ENCODE data around the gene RBM12. TPM values are rescaled to one million over a fixed set of nuclear protein-coding genes. Genes with fewer than 3 reads are reported as not detected.
A peak's percentile ranks its signal among the peaks of the same experiment; 100 is the strongest.

Gene RBM12
- total RNA-seq, 1 experiment from 2014 or later, result 100 TPM

DNA sequence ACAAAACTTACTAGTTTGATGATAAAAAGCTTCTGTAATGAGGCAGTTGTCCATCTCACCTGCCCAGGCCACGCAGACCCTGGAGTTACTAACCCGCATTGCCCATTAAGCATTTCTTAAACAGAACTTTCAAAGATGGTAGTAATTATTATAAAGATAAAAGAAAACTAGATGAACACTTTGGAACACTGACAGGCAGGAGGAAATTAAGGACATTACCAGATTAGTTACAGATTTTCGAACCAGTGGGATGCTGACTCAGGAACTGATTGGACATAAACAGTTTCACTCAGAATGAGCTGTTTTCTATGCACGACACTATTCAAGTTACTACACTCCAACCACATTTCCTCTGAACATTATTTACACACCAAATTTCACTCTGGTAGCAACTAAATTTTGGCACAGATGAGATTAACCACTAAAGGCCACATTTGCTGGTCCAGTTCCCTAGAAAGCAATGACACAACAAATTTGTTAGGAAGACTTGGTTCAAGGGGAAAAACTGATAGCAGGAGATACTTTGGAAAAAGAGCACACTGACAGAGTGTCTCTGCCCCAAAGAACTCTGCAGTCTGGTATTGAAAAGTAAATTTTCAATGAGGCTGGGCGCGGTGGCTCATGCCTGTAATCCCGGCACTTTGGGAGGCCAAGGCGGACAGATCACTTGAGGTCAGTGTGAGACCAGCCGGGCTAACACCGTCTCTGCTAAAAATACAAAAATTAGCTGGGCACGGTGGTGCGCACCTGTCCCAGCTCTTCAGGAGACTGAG lies 37.5 kb upstream of the RBM12 start:
- BruUV-seq (replicated peaks), result no TSS peak
- TF ChIP-seq TCF7L2 (IDR thresholded peaks at IDR 0.05; ENCODE audit: low read depth, low read length) (no peak), REST (IDR thresholded peaks at IDR 0.05; ENCODE audit: insufficient read depth in 1 of 2, low read depth in 2 of 2, low read length in 1 of 2) (no peak), POLR2AphosphoS5 (IDR thresholded peaks at IDR 0.05; ENCODE audit: low read depth, low read length) (no peak; the same call in 1 of the 2 replicates), CTCF (IDR thresholded peaks at IDR 0.05) (no peak), SIN3A (IDR thresholded peaks at IDR 0.05; ENCODE audit: borderline replicate concordance, insufficient read depth, low read depth, low read length) (no peak)
- in situ Hi-C loops (cut with HindIII; ENCODE audit: low pct_unique_long_range_greater_than_20kb, low sequenced_read_pairs), result no loop called here
- Histone ChIP-seq H3K4me3 (ENCODE audit: low read depth in 2 of 2, low read length in 2 of 2) (no peak overlapping the region), H3K9me3 (ENCODE audit: control insufficient read depth, insufficient read depth, low read depth, low read length) (no peaks in the 10 kb centered on the region), H3K36me3 (ENCODE audit: control insufficient read depth, insufficient read depth, low read length) (peaks cover 42% of the 10 kb centered on the region), H3K27me3 (ENCODE audit: control insufficient read depth, insufficient read depth, low read length) (no peaks in the 10 kb centered on the region), H3K27ac (ENCODE audit: low read length) (peak overlapping the region; percentile 40; the same call in 1 of the 2 replicates), H3K4me1 (ENCODE audit: control insufficient read depth, insufficient read depth, low read length) (peaks cover 23% of the 10 kb centered on the region)
- ChIA-PET POLR2A (interaction anchor here (0.6 kb wide), 2 partner anchors 17 to 785 kb away, joined by 4 to 7 read pairs; no protein-coding TSS in a partner anchor), CTCF (no interaction called here)
- DNase-seq (ENCODE audit: low read depth, low spot score) (no peak), ATAC-seq (no peak)
- intact Hi-C loops (cut with micrococcal nuclease; ENCODE audit: unreplicated experiment), result no loop called here

DNA sequence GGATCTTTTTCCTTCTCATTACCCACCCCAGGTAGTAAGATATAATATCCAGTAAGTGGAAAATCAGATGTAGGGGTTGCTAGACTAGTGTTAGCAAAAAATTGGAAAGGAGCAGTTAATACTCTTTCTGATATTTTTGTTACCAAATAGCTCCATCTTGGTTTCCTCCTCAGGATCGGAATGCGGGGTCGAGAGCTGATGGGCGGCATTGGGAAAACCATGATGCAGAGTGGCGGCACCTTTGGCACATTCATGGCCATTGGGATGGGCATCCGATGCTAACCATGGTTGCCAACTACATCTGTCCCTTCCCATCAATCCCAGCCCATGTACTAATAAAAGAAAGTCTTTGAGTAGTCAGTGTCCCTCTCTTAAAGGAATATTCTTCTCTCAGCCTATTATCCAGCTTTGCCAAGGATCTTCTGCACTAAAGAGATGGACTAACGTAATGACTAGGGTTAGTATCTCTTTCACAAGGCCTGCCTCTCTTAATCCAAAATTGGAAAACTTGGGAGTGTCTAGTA lies 36.0 kb upstream of the RBM12 start:
- no peak for DNase-seq (ENCODE audit: low read depth, low spot score)
- H3K36me3 ChIP-seq (ENCODE audit: control insufficient read depth, insufficient read depth, low read length), result peaks cover 32% of the 10 kb centered on the region
- CTCF ChIA-PET, result interaction anchor here (0.6 kb wide), 1 partner anchor 174 kb away, joined by 3 read pairs; no protein-coding TSS in a partner anchor
- intact Hi-C loops (cut with micrococcal nuclease; ENCODE audit: unreplicated experiment) (no loop called here), in situ Hi-C loops (cut with HindIII; ENCODE audit: low pct_unique_long_range_greater_than_20kb, low sequenced_read_pairs) (no loop called here)
- no peak for ATAC-seq
- H3K4me3 ChIP-seq (ENCODE audit: low read depth in 2 of 2, low read length in 2 of 2), result peak overlapping the region; percentile 80 to 86
- H3K27ac ChIP-seq (ENCODE audit: low read length), result peak overlapping the region; percentile 93
- no peaks in the 10 kb centered on the region for H3K27me3 ChIP-seq (ENCODE audit: control insufficient read depth, insufficient read depth, low read length)
- peaks cover 23% of the 10 kb centered on the region for H3K4me1 ChIP-seq (ENCODE audit: control insufficient read depth, insufficient read depth, low read length)
- H3K9me3 ChIP-seq (ENCODE audit: control insufficient read depth, insufficient read depth, low read depth, low read length), result no peaks in the 10 kb centered on the region
- BruUV-seq (replicated peaks), result no TSS peak
- POLR2A ChIA-PET, result no interaction called here
- TF ChIP-seq POLR2AphosphoS5 (IDR thresholded peaks at IDR 0.05; ENCODE audit: low read depth, low read length) (peak; percentile 45), CTCF (IDR thresholded peaks at IDR 0.05) (no peak)
